Neural cell (in vitro differentiated cells): ENCODE data around the gene SNRPA.

Experiments
- EP300 ChIP-seq: fragments of 450-650 bp; conservative IDR thresholded peaks from 2 replicates; pipeline ENCODE4 v1.6.1; 2014; ENCODE audit warnings: antibody characterized with exemption, mild to moderate bottlenecking, moderate library complexity; ENCODE audit not compliant: poor library complexity, severe bottlenecking
- EZH2 ChIP-seq: fragments of 200-600, 300-800 bp; shearing (Covaris generic), sonication (generic); IDR thresholded peaks from 2 replicates; pipeline ENCODE4 v1.6.1; 2014; ENCODE audit warnings: antibody characterized with exemption, low read length, borderline replicate concordance, mild to moderate bottlenecking; ENCODE audit not compliant: insufficient read depth, poor library complexity, severe bottlenecking
- MXI1 ChIP-seq: fragments of 450-650 bp; conservative IDR thresholded peaks from 2 replicates; pipeline ENCODE4 v1.6.1; 2014; ENCODE audit warnings: antibody characterized with exemption, mild to moderate bottlenecking; ENCODE audit not compliant: poor library complexity, severe bottlenecking
- TAF1 ChIP-seq: IDR thresholded peaks from 2 replicates; pipeline ENCODE4 v1.6.1; 2012; ENCODE audit warnings: low read depth
- TF ChIP-seq, protein P1 (sequence below): fragments of 450-650 bp; IDR thresholded peaks from 2 replicates; pipeline ENCODE4 v1.5.1; 2014; ENCODE audit warnings: antibody characterized with exemption, mild to moderate bottlenecking, moderate library complexity; ENCODE audit not compliant: poor library complexity, severe bottlenecking

DNA sequence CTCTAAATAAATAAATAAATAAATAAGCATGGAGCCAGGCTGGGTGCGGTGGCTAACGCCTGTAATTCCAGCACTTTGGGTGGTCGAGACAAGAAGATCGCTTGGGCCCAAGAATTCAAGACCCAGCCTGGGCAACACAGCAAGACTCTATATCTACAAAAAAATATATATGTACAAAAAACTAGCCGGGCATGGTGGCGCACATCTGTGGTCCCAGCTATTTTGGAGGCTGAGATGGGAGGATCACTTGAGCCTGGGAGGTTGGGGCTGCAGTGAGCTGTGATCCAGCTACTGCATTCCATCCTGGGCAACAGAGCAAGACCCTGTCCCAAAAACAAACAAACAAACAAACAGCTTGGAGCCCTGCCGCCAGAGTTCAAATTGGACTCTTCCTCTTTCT lies 3.5 kb upstream of the SNRPA start:
- TF ChIP-seq, protein P1, sequence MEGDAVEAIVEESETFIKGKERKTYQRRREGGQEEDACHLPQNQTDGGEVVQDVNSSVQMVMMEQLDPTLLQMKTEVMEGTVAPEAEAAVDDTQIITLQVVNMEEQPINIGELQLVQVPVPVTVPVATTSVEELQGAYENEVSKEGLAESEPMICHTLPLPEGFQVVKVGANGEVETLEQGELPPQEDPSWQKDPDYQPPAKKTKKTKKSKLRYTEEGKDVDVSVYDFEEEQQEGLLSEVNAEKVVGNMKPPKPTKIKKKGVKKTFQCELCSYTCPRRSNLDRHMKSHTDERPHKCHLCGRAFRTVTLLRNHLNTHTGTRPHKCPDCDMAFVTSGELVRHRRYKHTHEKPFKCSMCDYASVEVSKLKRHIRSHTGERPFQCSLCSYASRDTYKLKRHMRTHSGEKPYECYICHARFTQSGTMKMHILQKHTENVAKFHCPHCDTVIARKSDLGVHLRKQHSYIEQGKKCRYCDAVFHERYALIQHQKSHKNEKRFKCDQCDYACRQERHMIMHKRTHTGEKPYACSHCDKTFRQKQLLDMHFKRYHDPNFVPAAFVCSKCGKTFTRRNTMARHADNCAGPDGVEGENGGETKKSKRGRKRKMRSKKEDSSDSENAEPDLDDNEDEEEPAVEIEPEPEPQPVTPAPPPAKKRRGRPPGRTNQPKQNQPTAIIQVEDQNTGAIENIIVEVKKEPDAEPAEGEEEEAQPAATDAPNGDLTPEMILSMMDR: no peak
- TF ChIP-seq EZH2 (no peak), EP300 (no peak), MXI1 (no peak), TAF1 (no peak)
